GM20431 (cell line): ENCODE results near the gene MED15.
"Not testable (repeated sequence)": the region's sequence is repeated elsewhere in the genome, so short reads cannot be mapped to it uniquely, and the experiment has no call there.

ENCODE experiments used
- in situ Hi-C: fragments of 300-500 bp; cut with MseI, MboI; formaldehyde crosslinking; loops from one replicate; pipeline ENCODE4 v1.15.0; 2020; ENCODE audit warnings: low sequenced_read_pairs; ENCODE audit not compliant: unreplicated experiment

MED15 gene

DNA sequence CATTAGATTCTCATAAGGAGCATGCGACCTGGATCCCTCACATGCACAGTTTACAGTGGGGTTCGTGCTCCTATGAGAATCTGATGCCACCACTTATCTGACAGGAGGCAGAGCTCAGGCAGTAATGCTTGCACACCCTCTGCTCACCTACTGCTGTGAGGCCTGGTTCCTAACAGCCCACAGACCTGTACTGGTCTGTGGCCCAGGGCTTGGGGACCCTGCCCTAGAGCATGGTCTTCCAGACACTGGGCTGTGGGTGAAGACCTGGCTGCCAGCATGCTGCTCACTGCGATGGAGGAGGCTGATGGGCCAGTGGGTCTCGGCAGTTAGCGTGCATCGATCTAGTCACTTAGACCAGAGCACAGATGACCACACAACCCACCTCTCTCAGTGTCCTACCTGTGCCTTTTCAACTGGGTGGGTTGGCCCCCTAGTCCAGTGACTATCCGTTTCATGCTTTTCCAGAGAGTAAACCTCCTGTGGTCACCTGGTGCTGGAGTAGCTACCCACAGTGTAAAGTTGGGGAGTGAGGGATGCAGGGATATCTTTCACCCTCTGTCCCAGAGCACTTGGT lies 21.1 kb downstream of the MED15 start:
- in situ Hi-C loops: no loop called here

DNA sequence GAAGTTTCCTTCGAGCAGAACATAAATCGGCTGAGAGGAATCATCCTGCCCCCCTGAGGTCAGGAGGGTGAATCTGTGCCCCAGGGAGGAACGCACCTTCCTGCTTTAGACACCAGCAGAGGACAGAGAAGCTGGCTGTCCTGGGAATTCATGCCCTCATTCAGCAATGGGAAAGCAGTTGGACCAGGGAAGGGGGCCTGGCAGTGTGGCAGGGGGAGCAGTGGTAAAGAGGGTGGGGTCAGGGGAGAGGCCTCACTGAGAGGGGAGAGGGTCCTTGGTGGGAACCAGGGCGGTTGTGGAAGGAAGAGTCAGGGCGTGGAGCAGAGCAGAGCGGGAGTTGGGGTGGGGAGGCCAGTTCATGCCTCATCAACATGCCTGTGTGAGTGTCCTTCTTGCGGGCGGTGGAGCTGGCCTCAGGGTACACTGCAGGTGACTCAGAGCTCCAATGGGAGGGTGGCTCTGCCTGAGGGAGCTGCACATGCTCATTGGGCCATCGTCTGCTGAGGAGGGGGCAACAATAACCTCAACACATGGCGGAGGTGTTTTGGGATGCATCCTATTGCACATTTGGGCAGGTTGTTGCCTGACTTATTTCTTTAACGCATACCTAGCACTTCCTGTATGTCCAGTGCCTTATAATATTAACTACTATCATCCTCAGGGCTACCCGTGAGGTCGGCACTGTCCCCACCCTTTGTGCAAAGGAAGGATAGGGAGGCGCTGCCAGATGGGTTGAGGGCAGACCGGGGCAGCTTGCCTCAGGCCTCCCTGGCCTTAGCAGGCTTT lies 23.2 kb downstream of the MED15 start:
- in situ Hi-C loops: no loop called here

- in situ Hi-C loops: no loop called here
Measured at GRCh38 chr22:20531154-20531403, 23.7 kb downstream of the MED15 start.

DNA sequence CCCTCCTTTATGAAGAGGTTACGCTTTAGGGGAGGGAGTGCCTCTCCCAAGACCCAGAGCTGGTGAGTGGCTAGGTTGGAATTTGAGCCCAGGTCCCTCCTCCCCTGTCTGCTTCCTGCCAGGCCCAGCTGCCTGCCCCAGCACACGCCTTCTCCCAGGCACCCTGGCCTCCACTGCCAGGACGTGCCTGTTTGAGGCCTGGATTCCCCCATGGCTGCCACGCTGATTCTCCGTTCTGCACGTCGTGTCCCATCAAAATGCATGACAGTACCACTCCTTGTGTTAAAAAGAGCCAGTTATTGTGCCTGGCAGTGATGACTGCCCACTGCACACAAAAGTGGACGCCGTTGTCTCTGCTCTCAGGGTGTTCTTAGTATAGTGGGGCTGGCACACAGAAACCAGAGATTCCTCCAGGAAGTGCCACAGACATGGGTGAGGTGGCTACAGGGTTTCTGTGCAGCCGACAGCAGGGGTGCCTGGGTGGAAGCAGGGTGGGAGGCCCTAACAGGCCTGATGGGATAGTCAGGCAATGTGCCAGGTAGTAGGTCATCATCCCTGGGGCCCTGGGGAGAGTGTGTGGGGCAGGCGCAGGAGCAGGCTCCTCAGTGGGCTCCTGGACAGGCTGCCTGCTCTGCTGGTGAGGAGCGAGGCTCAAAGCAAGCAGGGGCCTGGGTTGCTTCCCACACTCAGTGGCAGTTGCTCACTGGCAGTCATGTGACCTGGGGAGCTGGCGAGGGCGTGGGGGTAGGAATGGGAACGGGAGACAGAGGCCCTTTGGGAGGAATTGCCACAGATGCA lies 24.2 kb downstream of the MED15 start:
- in situ Hi-C loops: no loop called here

GRCh38 chr22:20532256-20532993 lies 25.0 kb downstream of the MED15 start:
- in situ Hi-C loops: no loop called here

GRCh38 chr22:20533095-20533878 lies 25.9 kb downstream of the MED15 start:
- in situ Hi-C loops: no loop called here

GRCh38 chr22:20533879-20534265 lies 26.5 kb downstream of the MED15 start:
- in situ Hi-C loops: no loop called here

- in situ Hi-C loops: no loop called here
Measured at GRCh38 chr22:20536590-20537324, 29.3 kb downstream of the MED15 start.

- in situ Hi-C loops: no loop called here
Measured at GRCh38 chr22:20537325-20537756, 29.9 kb downstream of the MED15 start.

GRCh38 chr22:20537983-20538382 lies 30.6 kb downstream of the MED15 start:
- in situ Hi-C loops: no loop called here

DNA sequence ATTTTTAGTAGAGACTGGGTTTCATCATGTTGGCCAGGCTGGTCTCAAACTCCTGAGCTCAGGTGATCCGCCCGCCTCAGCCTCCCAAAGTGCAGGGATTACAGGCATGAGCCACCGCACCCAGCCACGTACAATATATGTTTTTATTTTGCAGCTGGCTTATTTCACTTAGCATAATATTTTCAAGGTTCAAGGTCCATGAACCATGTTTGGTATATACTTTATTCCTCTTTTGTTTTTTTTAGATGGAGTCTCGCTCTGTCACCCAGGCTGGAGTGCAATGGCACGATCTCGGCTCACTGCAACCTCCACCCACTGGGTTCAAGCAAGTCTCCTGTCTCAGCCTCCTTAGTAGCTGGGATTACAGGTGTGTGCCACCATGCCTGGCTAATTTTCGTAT lies 31.5 kb downstream of the MED15 start:
- in situ Hi-C loops: not testable (repeated sequence)

GRCh38 chr22:20542055-20542454 lies 34.6 kb downstream of the MED15 start:
- in situ Hi-C loops: no loop called here

DNA sequence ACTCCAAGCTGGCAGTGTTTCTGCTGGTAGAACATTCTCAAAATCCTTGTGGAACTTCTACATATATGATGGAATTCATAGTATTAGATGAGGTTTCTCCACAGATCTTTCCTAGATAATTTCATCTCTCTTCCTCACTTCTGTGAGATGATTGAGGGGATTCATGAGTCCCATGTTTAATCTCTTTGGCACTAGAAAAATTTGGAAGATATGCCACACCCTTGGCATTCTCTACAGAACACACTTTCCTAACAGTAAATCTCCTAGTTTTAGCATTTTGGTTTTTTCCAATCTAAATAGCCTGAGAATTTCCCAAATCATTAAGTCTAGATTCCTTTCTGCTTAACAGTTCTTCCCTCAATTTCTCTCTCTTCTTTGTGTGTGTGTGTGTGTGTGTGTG lies 35.3 kb downstream of the MED15 start:
- in situ Hi-C loops: no loop called here

- in situ Hi-C loops: not testable (repeated sequence)
Measured at GRCh38 chr22:20545318-20545634, 37.9 kb downstream of the MED15 start.

DNA sequence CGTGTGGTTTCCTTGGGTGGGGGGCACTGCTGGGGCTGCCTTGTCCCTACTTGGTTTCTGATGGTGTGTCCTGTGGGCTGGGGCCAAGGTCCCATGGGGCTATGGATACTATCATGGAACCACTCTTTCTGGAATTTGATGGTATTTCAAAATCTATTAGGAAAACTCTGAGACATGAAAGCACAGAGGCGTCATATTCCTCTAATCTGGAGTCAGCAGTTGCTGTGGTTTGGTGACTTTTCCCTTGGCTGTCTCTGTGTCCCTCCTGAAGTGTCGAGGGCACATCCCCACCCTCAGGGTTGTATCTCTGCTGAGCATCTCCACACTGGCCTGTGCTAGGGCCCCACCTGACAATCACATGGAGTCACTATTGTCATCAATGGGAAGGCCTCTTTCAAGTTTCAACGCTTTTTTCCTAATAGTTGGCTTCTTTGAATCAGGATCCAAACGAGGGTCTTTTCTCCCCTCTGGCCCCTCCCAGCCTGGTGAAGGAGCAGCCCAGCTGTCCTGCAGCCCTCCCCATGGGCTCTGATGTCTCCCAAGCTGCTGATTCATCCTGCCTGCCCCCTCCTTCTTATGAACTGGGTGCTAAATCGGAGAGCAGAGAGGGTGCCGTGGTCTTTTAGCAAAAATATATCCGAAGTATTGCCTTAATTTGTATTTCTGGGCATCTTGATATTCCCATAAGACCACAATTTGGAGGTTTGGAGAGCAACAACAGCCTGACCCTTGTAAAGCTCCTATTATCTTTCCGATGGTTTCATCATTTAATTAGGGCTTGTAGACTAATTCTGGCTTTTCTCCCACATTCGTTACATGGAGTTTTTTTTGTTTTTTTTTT lies 38.5 kb downstream of the MED15 start:
- in situ Hi-C loops: no loop called here

DNA sequence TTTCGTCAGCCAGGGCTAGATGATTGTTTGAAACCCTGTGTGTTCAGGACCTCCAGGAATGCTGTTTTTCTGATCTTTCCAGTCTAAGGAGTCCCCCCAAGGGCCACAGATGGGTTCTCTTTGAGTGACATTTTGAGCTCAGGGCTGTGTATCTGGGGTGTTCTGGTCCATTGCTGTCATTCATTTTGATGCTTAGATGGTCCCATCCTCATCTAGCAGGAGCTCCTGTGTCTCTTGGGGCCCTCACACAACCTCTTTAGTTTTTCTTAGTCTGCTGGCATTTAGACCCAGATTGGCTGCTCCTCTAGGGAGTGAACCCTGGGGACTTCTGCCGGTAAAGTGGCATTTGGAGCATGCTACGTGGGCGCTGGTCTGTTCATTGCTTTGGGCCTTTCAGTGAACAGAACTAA lies 39.1 kb downstream of the MED15 start:
- in situ Hi-C loops: no loop called here

GRCh38 chr22:20547029-20547428 lies 39.6 kb downstream of the MED15 start:
- in situ Hi-C loops: no loop called here

GRCh38 chr22:20548806-20549205 lies 41.4 kb downstream of the MED15 start:
- in situ Hi-C loops: no loop called here
